WTC11 (cell line): ENCODE data around the gene ATP6V0D1.

Experiments used
- CTCF ChIP-seq: fragments of 200-600 bp; IDR thresholded peaks from 2 replicates; pipeline ENCODE4 v1.8.0; 2022; ENCODE audit warnings: antibody characterized with exemption
- MAX ChIP-seq: sonication (generic); formaldehyde crosslinking; IDR thresholded peaks from 2 replicates; pipeline ENCODE4 v1.8.0; 2022; ENCODE audit warnings: mild to moderate bottlenecking, missing genetic modification reagents
- MLX ChIP-seq: sonication (generic); formaldehyde crosslinking; IDR thresholded peaks from 2 replicates; pipeline ENCODE4 v1.8.1; 2023; ENCODE audit warnings: mild to moderate bottlenecking, missing genetic modification reagents, moderate library complexity

- TF ChIP-seq MAX (CRISPR knock-in tag) (no peak), CTCF (no peak), MLX (CRISPR knock-in tag) (no peak)
Measured at GRCh38 chr16:67425580-67425979, 55.4 kb downstream of the ATP6V0D1 start.
